Subcutaneous adipose tissue (tissue), 4 donors: ENCODE measurements around the gene MID1. TPM values are rescaled to one million over a fixed set of nuclear protein-coding genes. Genes with fewer than 3 reads are reported as not detected.

Experiments
- total RNA-seq, 4 donors: library from RNA; depleted of rRNA; stranded (reverse); fragments of >200 nt; gene quantifications; one replicate each; pipeline ENCODE4 v1.1.0, GENCODE V29; 2016
- TF ChIP-seq, protein P1 (sequence below): fragments of 450-650 bp; IDR thresholded peaks from one replicate; pipeline ENCODE4 v1.5.1; 2016; ENCODE audit warnings: low read depth, mild to moderate bottlenecking, control low read depth, antibody characterized with exemption, moderate library complexity

Gene MID1
- total RNA-seq, 4 donors from 2014 or later: 5.9 to 11.1 (median 8.6) TPM

DNA sequence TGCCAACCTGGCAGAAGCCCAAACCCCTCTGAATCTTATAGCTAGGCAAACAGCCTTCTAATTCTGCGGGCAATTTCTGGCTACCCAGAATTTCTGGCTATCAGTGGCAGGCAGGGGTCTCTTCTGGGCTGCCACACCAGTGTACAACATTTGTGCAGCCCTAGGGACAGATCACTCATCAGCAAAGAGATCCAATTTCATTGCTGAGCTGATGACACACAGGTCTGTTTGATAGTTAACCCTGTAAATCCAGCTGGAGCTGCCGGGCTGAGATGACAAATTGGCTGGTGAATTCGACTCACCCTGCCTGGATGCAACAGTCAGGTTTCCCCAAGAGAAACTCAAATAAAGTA lies 2.4 kb downstream of the MID1 start:
- TF ChIP-seq, protein P1, sequence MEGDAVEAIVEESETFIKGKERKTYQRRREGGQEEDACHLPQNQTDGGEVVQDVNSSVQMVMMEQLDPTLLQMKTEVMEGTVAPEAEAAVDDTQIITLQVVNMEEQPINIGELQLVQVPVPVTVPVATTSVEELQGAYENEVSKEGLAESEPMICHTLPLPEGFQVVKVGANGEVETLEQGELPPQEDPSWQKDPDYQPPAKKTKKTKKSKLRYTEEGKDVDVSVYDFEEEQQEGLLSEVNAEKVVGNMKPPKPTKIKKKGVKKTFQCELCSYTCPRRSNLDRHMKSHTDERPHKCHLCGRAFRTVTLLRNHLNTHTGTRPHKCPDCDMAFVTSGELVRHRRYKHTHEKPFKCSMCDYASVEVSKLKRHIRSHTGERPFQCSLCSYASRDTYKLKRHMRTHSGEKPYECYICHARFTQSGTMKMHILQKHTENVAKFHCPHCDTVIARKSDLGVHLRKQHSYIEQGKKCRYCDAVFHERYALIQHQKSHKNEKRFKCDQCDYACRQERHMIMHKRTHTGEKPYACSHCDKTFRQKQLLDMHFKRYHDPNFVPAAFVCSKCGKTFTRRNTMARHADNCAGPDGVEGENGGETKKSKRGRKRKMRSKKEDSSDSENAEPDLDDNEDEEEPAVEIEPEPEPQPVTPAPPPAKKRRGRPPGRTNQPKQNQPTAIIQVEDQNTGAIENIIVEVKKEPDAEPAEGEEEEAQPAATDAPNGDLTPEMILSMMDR: no peak

DNA sequence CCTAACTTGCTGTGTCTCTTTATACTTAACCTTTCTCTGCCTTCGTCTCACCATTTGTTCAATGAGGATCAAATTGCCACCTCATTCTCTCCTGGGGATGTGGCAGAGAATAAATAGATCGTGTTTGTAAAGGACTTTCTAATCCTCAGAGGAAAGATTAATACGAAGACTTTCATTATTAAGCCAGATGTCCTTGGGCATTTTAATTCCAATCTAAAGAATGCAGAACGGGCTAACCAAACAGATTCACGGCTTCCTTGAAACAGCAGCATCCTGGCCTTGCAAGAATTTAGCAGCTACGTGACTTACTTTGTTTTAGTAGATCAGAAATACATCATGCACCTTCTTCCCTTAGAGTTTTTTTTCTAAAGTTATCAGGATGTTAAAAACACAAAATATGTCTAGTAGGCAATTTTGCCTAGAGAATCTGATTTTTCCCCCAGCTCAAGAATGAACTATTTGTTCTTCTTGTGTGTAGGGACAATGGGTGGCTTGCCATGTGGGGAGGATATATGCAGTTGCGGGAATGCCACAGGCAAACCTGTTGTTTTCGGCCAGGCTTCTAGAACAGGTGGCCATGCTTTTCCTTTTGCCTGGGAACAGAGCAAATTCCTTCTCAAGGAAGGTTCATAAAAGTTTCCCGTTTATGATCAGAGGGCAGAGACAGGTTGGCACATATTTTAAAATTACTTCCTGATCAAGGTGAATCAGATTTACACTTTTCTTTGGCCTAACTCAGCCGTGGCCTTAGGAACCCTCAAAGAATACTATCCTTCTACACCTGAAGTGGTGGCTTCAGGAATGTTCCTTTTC lies 3.0 kb downstream of the MID1 start:
- TF ChIP-seq, protein P1: no peak

DNA sequence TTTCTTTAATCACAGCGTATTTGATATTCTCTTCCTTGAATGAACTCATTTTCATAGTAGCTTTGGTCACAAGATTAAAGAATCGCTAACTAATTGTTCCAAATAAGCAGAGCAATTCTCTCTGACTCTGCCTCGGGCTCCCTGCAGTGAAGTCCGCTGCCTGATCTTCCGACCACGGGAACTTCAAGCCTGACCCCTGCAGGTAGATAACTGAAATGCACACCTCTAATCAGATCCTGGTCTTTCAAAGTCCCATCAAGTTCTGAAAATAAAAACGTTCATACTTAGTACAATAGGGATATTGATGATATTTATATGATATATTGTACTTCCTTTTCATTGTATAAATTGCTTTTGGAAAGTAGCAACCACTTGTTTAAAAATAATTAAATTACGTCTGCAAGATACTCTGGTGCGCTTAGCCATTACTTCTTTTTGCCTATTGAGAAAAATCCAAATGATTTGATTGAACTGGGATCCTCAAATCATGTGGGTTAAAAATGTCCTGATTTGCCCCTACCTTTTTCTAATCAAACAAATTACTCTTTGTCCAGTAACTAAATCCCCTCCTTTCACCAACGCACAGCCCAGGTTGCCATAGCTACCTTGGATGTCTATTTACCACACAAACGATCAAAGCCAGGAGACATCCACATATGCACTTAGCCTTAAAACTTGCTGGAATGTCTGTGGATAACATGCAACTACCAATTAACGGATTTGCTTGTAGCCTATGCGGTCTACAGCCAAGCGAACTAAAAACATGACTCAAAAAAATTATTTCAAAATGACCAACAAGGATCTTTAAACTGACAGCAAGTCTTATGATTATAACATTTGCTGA lies 4.2 kb downstream of the MID1 start:
- TF ChIP-seq, protein P1: no peak

DNA sequence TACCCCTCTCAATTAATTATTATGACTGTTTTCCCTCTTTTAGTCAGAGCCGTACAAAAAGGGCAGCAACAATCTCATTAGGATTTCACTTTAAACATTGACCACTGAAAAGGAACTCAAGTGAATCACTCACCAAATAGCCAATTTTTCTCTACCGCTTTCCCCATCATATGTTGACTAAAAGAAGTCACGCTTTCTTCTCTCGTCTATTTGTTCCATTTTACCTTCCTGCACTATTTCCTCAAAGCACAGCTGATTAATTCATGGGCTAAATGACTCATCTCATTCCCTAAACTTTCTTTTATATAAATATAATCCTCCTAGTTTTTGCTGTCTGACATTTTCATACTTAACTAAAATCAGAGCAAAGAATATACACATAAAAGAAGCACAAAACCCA lies 8.2 kb downstream of the MID1 start:
- TF ChIP-seq, protein P1: no peak

DNA sequence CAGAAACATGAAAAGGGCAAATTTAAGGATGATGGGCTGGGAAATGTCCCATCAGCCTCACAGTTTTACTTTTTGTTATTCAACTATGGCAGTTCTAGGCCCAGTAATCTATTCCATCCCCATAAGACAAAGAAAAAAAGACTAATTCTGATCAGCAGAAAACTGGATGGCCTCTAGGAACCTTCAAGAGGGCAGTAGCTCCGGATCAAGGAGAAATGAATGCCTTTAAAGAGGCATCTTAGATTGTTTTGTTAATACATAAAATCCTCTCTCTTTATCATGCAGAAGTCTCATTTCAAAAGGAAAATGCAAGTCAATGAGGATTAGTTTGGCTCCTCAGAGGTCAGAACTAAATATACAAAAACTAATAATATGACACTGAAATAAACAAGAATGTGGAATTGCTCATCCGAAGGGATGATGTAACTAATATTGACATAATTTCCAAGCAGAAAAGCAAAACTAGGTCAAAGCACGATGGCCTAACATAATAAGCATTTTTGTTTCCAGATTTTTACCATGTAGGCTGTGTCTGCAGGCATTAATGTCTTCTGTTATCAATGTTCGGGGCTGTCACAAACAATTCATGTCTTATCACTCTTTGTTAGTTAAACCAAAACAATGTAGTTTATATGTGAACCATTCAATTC lies 8.8 kb downstream of the MID1 start:
- TF ChIP-seq, protein P1: no peak

DNA sequence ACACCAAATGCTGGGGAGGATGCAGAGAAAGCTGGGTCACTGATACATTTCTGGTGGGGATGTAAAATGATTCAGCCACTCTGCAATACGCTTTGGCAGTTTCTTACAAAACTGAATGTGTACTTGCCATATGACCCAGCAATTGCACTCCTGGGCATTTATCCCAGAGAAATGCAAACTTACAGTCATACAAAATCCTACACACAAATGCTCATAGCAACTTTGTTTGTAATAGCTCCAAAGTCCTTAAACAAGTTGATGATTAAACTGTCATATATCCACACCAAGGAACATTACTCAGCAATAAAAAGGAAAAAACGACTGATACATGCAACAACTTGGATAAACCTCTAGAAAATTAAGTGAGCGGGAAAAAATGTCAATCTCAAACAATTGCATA lies 12.3 kb downstream of the MID1 start:
- TF ChIP-seq, protein P1: no peak

DNA sequence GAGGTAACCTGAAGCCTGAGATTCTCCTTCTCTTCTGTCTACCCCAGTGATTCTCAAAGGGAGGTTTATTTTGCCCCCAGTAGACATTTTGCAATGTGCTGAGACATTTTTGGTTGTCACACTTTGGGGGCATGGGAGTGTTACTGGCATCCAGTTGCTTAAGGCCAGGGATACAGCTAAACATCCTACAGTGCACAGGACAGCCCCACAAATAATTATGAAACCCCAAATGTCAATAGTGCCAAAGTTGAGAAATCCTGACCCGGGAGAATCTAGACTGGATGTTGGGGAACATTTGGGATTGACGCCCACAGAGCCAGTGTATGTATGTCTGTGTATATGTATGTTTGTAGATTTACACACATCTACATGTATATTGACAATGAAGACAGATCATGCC lies 13.2 kb downstream of the MID1 start:
- TF ChIP-seq, protein P1: no peak
